HG03025 (cell line): ENCODE measurements around the gene VSIG1.

Experiments used
- ATAC-seq: cut with Tn5 transposase; IDR thresholded peaks from one replicate; pipeline ENCODE4 v1.9.1; 2021; ENCODE audit warnings: mild to moderate bottlenecking, moderate library complexity; ENCODE audit not compliant: unreplicated experiment, low FRiP score

The VSIG1 gene

GRCh38 chrX:108044554-108045256 is at the start of gene VSIG1:
Gene VSIG1 (plus strand): TSS chrX:108045065. CDS start chrX:108045131, 66 bp downstream.
- ATAC-seq, result no peak

- no peak for ATAC-seq
Observed at GRCh38 chrX:107996124-107996523, 48.7 kb upstream of the VSIG1 start.

GRCh38 chrX:108000751-108001150 is 44.1 kb upstream of the VSIG1 start:
- ATAC-seq, result no peak

GRCh38 chrX:108001218-108001814 is 43.5 kb upstream of the VSIG1 start:
- ATAC-seq, result peak; percentile 75

GRCh38 chrX:108018656-108019381 is 26.0 kb upstream of the VSIG1 start:
- peak; percentile 68 for ATAC-seq

DNA sequence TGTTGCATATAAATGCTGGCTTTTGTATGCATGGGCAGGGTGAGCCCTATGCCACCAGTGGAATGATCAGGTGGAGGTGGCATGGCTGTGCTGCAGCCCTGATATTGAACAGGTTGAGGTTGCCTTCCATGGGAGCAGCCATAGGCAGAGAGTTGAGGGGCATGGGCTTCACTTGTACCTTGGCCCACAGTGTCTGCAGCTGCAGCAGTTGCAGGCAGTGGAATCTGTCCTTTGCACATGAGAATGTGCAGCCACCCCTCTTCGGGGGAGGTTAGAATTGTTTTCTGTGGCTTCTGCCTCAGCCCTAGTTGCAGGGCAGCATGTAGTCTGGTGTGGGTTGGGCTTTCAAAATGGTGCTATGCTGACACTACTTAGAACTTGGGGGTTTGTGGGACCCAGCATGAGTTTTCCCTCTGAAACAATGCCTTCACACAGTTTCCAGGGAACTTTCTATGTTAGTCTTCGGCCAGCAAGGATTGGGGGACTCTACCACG is 25.4 kb upstream of the VSIG1 start:
- ATAC-seq, result peak; percentile 31

- ATAC-seq, result no peak
Observed at GRCh38 chrX:108020631-108021030, 24.2 kb upstream of the VSIG1 start.

- ATAC-seq, result no peak
Observed at GRCh38 chrX:108022491-108023089, 22.3 kb upstream of the VSIG1 start.

DNA sequence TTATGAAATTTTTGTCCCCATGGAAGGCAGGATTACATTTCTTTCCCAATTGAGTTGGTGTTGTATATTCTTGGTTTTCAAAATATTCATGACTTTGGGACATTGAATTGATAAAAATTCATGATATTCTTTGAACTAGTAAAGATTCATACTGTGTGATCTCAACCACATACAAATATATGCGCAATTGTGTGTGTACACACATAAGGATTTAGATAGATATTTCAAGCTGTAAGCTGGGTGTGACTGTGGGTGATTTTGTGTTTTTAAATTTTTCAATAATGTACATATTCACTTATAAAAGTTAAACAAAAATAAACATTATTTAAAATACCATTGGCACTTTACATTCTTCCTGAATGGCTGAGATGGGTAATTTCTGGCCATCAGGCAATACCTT is 19.5 kb upstream of the VSIG1 start:
- ATAC-seq, result no peak

DNA sequence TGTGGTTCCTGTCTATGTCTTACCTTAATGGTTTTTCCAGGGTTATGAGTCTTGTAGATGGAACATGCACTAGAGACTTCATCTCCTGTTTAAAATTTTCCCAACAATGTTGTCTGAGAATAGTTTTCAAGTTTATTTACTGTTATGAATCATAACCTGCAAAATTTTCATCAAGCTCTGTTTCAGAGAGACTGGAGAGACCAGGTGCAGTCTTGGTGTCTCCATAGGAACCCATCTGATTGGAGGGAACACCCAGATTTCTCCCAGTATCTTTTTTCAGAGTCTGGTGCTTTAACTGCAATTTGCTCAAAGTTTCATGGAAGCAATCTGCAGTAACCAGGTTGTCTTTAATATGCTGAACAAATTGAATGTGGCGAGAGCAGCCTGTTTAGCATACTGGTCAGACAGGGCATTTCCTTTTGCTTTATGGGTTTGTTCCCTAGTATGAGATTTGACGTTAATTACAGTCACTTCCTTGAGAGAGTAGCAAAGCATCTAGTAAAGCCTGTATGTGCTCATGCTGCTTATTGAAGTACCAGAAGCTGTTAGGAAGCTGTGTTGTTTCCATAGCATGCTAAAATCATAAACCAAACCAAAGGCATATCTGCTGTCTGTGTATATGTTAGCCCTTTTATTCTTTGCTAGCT is 18.8 kb upstream of the VSIG1 start:
- no peak for ATAC-seq

DNA sequence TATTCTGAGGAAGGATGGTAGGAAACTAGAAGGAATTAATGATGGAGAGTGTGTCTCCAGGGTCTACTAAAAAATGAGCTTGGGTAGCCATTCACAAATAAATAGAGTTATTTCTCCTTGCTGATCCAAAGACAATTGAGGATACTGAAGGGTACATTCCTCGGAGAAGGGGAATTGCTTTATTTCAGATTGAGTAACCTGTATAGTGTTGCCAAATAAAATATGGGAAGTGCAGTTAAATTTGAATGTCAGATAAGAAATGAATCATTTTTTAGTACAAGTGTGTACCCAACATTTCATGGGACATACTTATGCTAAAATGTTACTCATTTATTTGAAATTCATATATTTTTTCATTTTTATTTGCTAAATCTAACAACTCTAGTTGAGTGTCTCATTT is 16.0 kb upstream of the VSIG1 start:
- no peak for ATAC-seq

DNA sequence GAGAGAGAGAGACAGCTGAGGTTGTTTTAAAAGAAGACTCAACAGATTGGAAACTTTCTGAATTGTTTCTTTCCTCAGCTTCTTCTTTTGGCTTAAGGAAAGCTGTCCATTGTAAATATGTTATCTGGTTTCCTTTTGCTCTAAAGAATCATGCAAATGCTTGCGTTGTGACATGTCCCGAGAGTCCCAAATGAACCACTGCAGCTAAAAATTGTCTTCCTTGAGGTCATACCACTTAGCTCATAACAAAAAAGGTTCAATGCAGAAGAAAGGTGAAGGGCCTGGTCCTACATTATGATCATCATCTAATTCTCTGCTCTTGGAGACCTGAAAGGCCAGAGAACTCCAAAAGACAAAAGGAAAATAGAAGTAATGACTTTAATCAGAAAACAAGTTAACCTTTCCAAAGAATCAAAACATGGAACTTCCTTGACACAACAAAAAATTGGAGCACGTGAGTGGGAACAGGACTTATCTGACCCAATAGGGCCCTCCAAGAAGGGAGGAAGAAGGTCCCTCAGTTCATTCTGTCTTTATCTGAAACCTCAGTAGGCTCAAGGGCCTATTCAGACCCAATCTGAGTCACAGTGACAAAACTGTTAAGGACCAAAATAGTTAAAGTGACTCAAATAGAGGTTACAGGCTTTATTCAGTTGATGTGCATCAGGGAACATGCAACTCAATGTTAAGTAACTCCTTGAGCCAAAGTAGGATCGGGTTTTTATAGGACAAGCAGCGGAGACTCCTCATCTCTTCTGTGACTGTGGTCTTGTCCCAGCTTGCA is 14.7 kb upstream of the VSIG1 start:
- peak; percentile 66 for ATAC-seq

- ATAC-seq, result no peak
Observed at GRCh38 chrX:108032944-108033343, 11.9 kb upstream of the VSIG1 start.

- ATAC-seq, result no peak
Observed at GRCh38 chrX:108033890-108034289, 11.0 kb upstream of the VSIG1 start.

DNA sequence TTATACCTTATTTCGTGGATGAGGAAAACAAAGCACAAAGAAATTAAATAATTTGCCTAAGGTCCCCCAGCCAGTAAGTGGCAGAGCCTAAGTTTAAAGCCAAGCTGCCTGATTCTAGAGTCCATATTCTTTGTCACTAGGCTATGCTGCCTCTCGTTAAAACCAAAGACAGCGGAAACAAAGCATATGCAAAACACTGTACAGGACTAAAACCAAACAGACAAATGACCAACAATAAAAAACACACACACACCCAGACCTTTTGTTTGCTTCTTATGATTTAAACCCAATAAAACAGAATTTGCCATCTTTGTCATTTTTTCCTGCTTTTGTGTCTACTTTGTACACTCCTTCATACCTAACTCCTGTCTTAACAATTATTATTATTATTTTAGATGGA is 10.1 kb upstream of the VSIG1 start:
- no peak for ATAC-seq

DNA sequence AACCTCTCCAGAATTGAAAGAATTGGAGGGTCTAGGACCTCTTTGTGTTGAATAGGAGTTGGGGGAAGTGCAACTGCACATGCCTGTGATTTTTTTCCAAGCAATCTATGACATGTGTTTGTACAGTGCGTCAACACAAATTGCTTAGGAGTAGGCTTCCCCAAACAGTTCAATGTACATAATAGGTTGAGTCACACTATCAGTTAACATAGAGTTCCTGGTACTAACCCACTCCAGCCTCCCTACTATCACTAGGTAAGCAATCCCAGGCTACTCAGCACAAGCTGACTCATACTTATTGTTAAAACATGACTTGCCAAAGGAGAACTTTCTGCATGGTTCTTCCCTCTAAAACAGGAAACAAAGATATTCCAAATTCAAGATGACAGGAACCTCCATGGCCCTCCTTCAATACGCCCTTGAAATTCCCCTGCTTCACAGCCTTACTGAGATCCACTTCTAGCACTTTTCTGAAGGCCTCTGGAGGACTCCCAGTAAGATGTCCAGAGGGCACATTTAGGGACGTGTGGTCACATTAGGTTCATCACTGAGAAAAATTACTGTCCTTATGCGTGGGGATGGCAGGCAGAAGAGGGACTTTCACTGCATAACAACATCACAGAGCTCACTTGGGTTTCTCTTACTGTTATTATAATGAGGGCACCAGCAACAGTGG is 8.4 kb upstream of the VSIG1 start:
- no peak for ATAC-seq

DNA sequence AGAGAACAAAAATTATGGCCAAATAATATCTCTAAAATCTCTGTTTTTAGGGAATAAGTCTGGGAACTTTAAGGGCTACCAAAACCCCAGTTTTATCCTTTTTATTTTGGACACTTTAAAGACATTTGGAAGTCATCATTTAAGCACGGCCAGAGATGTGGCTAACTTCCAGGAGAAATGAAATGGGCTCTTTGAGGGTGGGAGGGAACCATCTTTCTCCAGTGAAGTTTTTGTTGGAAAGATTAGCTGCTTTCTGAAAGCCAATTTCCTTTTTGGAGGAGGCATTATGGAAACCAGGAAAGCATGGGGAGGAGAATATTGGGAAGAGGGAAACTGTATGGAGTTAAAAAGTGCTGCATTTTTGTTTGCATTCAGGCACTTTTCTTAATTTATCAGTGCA is 4.8 kb downstream of the VSIG1 start:
- ATAC-seq, result no peak

- ATAC-seq, result no peak
Observed at GRCh38 chrX:108053218-108053617, 8.4 kb downstream of the VSIG1 start.

DNA sequence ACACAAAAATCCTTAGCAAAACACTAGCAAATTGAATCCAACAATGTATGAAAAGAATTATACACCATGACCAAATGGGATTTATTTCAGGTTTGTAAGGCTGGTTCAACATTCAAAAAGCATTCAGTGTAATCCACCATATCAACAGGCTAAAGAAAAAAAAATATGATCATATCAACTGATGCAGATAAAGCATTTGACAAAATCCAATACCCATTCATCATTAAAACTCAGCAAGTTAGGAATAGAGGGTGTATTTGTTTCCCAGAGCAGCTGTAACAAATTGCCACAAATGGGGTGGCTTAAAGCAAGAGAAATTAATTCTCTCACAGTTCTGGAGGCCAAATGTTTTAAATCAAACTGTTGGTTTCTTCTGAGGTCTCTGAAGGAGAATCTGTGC is 10.7 kb downstream of the VSIG1 start:
- no peak for ATAC-seq
